HG02943 (cell line): ENCODE data around the gene ARHGAP33.

Experiments used
- ATAC-seq: cut with Tn5 transposase; IDR thresholded peaks from one replicate; pipeline ENCODE4 v1.9.1; 2021; ENCODE audit warnings: mild to moderate bottlenecking, low read depth, moderate library complexity; ENCODE audit not compliant: unreplicated experiment

Gene ARHGAP33

DNA sequence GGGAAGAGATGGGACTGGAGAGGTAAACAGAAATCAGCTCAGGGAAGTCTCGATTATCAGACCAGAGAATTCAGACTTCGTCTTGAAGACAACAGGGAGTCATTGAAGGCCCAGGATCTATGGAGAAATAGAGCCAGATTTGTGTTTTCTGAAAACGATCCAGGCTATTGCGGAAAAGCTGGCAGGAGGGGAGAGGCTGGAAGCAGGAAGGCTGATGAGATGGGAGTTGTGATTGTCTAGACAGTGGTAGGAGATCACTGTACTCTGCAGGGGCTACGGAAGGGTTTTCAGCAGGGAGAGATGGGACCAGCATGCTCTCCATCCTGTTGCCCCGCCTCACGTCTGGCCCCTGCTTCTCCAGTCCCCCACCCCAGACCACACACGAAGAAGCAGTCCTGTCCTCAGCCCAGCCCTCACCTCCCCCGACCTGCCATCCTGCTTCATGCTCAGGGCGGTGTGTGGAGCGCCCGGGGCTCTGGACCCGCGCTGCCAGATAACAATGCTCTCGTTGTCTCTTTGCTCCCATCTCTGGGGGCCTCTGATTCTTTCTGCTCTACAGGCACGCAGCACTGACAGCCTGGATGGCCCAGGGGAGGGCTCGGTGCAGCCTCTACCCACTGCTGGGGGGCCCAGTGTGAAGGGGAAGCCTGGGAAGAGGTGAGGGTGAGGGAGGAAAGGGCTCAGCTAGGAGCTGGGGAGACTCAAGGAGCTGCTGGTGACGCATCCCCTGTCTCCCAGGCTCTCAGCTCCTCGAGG, 1.9 kb downstream of the ARHGAP33 start:
- ATAC-seq, result no peak

DNA sequence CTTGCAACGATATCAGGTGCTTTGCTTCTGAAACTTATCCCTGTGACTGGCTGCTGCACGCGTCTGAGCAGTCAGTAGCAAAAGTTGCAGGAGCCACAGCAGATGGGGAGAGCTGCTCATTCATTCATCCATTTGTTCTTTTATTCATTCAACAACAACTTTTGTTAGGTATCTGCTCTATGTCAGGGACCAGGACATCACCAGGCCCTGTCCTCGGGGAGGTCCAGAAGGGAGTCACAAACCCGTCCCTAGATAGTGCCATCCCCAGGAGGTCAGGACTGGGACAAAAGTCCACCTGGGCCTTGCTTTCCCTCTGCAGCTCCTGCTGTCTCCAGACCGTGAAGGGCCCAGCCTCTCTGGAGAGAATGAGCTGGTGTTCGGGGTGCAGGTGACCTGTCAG, 2.6 kb downstream of the ARHGAP33 start:
- ATAC-seq, result no peak

DNA sequence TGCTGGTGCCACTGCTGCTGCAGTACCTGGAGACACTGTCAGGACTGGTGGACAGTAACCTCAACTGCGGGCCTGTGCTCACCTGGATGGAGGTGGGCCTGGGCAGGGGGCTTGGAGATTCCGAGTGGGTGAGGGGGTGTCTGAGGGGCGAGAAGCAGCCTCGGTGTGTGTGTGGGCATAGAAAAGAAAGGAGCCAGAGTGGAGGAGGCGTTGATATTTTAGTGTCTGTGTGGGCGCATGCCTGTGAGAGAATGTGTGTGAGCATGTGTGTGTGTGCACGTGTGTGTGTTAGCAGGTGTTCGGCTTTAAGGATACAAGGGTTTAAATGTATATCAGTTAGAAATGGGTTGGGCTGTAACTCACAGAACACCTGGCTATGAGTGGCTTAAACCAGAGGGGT, 3.7 kb downstream of the ARHGAP33 start:
- no peak for ATAC-seq

DNA sequence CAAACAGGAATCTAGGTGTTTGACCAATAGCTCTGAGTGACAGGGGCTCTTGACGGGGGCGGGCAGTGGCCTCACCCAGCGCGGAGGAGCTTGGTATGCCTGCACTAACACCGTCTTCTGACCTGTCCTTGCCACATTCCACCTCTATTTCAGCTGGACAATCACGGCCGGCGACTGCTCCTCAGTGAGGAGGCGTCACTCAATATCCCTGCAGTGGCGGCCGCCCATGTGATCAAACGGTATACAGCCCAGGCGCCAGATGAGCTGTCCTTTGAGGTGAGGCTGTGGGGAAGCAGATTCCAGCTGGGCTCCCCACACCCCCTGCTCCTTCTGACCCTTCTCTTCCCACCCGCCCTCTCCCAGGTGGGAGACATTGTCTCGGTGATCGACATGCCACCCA, 4.7 kb downstream of the ARHGAP33 start:
- ATAC-seq, result no peak

GRCh38 chr19:35780717-35781116, 5.4 kb downstream of the ARHGAP33 start:
- no peak for ATAC-seq

DNA sequence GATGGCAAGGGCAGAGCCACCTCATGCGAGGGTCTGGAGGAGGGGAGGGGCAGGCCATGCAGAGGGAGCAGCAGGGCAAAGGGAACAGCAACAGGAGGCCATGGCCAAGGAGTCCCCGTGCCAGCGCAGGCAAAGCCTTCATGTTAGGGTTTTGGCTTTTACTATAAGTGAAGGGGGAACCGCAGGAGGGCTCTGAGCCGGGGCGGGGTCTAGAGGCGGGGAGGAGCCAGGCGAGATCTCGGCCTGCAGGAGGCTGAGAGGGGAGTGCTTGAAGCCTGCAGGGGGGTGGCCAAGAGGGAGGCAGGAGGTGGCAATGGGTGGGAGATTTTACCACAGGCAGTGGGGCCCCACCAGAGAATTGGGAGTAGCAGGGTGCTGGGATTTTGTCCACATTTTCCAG, 6.3 kb downstream of the ARHGAP33 start:
- ATAC-seq, result no peak

DNA sequence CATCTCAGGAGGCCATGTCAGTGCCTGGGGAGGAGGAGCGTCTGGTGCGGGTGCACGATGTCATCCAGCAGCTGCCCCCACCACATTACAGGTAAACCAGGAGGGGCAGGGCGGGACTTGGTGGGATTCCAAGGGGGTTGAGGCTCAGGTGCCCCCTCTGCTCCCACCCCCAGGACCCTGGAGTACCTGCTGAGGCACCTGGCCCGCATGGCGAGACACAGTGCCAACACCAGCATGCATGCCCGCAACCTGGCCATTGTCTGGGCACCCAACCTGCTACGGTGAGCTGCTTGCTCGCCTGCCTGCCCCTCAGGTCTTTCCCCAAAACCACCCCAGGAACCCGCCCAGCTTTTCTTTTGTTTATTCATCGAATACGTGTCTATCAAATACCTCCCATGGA, 7.2 kb downstream of the ARHGAP33 start:
- no peak for ATAC-seq

DNA sequence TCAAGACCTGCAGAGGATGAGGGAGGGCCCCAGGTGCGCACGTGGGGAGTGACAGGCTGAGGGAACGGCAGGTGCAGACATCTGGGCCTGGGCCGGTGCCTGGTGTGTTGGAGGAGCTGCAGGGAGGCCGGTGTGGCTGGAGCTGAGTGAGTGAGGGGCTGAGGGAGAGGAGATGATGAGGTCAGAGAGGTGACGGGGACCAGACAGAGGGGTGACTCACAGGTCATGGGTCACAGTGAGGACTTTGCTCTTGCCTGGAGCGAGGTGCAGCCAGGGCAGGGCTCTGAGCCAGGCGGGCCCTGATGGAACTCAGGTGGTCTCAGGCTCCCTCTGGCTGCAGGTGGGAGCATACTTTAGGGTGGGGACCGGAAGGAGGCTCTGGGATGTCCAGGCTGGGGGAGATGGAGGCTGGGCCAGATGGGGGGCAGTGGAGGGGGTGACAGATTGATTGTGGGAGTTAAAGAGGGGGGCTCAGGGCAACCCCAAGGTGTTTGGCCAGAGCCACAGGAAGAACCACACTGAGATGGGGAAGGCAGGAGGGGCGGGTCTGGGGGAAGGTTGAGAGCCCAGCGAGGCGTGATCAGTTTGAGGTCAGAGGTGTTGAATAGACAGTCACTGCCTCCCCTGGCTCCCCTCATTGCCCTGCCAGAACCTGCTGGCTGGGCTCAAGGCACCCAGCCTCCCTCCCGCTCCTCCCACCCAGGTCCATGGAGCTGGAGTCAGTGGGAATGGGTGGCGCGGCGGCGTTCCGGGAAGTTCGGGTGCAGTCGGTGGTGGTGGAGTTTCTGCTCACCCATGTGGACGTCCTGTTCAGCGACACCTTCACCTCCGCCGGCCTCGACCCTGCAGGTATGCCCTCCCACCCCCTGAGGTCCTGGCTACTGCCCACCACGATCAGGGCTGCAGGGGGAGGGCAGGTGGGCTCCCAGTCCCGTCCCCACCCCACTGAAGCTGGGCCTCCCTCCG, 8.4 kb downstream of the ARHGAP33 start:
- ATAC-seq, result no peak

DNA sequence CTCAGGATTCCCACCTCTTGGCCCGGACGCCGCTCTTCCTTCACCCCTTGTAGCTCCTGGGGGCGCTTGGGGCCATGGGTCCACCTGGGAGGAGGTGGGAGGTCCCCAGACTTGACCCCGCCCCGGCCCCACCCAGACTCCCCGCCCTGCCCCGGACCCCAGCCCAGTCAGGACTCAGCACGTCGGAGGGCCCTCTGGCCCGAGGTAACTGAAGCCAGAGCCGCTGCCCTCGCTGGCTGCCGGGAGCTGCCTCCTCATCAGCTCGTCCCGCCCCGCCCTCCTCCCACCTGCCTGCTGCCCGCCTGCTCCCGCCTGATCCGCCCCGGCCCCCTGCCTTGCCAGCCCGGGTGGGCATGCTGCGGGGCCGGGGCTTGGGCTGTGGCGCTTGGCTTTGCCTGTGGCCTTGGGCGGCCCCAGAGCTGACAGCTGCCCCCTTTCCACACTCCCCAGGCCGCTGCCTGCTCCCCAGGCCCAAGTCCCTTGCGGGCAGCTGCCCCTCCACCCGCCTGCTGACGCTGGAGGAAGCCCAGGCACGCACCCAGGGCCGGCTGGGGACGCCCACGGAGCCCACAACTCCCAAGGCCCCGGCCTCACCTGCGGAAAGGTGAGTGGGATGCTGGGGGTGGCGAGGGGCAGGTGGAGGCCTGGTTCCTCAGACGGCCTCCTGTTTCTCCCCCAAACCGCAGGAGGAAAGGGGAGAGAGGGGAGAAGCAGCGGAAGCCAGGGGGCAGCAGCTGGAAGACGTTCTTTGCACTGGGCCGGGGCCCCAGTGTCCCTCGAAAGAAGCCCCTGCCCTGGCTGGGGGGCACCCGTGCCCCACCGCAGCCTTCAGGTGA, 9.4 kb downstream of the ARHGAP33 start:
- ATAC-seq, result no peak

GRCh38 chr19:35785339-35785627, 9.9 kb downstream of the ARHGAP33 start:
- no peak for ATAC-seq

DNA sequence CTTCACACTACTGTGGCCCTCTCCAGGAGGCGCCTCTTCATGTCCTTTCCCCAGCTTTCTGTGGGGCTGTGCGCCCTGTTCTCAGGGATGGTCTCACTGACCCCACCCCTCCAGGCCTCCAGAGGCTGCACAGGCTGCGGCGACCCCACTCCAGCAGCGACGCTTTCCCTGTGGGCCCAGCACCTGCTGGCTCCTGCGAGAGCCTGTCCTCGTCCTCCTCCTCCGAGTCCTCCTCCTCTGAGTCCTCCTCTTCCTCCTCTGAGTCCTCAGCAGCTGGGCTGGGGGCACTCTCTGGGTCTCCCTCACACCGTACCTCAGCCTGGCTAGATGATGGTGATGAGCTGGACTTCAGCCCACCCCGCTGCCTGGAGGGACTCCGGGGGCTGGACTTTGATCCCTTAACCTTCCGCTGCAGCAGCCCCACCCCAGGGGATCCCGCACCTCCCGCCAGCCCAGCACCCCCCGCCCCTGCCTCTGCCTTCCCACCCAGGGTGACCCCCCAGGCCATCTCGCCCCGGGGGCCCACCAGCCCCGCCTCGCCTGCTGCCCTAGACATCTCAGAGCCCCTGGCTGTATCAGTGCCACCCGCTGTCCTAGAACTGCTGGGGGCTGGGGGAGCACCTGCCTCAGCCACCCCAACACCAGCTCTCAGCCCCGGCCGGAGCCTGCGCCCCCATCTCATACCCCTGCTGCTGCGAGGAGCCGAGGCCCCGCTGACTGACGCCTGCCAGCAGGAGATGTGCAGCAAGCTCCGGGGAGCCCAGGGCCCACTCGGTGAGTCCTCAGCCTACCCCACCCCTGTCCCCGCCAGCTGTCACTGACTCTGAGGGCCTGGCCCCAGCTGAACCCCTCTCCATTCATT, 11.2 kb downstream of the ARHGAP33 start:
- no peak for ATAC-seq

DNA sequence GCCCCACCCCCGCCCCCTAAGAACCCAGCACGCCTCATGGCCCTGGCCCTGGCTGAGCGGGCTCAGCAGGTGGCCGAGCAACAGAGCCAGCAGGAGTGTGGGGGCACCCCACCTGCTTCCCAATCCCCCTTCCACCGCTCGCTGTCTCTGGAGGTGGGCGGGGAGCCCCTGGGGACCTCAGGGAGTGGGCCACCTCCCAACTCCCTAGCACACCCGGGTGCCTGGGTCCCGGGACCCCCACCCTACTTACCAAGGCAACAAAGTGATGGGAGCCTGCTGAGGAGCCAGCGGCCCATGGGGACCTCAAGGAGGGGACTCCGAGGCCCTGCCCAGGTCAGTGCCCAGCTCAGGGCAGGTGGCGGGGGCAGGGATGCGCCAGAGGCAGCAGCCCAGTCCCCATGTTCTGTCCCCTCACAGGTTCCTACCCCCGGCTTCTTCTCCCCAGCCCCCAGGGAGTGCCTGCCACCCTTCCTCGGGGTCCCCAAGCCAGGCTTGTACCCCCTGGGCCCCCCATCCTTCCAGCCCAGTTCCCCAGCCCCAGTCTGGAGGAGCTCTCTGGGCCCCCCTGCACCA, 11.9 kb downstream of the ARHGAP33 start:
- no peak for ATAC-seq

GRCh38 chr19:35788205-35788960, 13.0 kb downstream of the ARHGAP33 start:
- ATAC-seq, result no peak

DNA sequence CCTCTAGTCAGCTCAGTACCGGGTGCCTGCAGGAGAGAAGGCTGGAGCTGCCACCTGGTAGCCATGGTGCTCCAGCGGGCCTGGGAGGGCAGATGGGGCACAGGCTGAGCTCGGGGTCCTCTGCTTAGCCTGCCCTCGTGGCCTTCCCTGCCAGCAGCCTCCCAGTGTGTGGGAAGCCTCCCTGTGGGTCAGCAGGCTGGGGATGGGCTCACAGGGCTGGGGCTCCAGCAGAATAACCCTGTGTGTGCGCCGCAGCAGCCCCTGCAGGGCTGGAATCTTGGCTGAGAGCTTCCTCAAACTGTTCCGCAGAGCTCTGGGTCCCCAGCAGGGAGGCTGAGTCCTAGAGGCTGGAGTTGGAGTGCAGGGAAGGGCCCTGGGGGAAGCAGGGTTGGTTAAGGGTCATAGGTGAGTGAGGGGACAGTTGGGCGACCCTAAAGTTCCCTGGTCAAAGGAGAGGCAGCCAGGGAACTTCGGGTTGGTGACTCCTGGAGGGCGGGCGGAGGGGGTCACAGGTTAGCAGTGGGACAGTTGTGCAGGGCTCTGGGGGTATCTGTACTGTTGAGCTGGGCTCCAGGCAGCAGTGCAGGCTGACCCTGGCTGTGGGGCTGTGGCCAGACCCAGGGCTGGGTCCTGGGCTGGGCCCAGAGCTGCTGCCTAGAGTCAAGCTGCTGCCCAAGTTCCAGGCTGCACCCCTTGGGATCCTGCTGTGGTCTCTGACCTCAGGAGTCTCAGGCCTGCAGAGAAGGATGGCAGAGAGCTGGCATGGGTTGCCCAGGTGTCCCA, 14.0 kb downstream of the ARHGAP33 start:
- ATAC-seq, result no peak

GRCh38 chr19:35789978-35790944, 14.9 kb downstream of the ARHGAP33 start:
- no peak for ATAC-seq

GRCh38 chr19:35790981-35791813, 15.8 kb downstream of the ARHGAP33 start:
- ATAC-seq, result no peak
